CD4-positive, CD25-positive, alpha-beta regulatory T cell (primary cell): Measurements from ENCODE around the gene NHEJ1. TPM values are rescaled to one million over a fixed set of nuclear protein-coding genes. Genes with fewer than 3 reads are reported as not detected.

ENCODE experiments used
- ATAC-seq, 2 donors: fragments of 150-1000 bp; cut with Tn5 transposase; one replicate each; pipeline ENCODE4 v1.10.0; 2021; ENCODE audit warnings: low read depth in 2 of 2, moderate number of reproducible peaks in 2 of 2, moderate library complexity in 1 of 2
- DNase-seq, 3 donors: peaks; one replicate each; pipeline versions ENCODE4 v3.0.0 to v3.0.0-alpha.2; 2012 to 2022; ENCODE audit warnings: mixed read lengths in 1 of 3
- H3K27ac ChIP-seq: one replicate; pipeline ENCODE4 v1.7.0; 2013; ENCODE audit warnings: mild to moderate bottlenecking, low read length; ENCODE audit not compliant: insufficient read depth, poor library complexity, severe bottlenecking
- H3K27me3 ChIP-seq: one replicate; pipeline ENCODE4 v1.7.0; 2013; ENCODE audit warnings: low read length; ENCODE audit not compliant: control insufficient read depth, insufficient read depth
- H3K36me3 ChIP-seq: one replicate; pipeline ENCODE4 v1.7.0; 2013; ENCODE audit warnings: mild to moderate bottlenecking, low read length, moderate library complexity; ENCODE audit not compliant: control insufficient read depth, insufficient read depth
- H3K4me1 ChIP-seq: 2 replicates; pipeline ENCODE4 v1.7.0; 2013; ENCODE audit warnings: mild to moderate bottlenecking, low read length; ENCODE audit not compliant: insufficient read depth, control insufficient read depth, poor library complexity, severe bottlenecking
- H3K4me3 ChIP-seq: one replicate; pipeline ENCODE4 v1.7.0; 2013; ENCODE audit warnings: low read depth, mild to moderate bottlenecking, low read length, moderate library complexity
- H3K9me3 ChIP-seq, 2 experiments: 1 replicate in 1 of 2; 2 replicates in 1 of 2; pipeline ENCODE4 v1.7.0; 2013; ENCODE audit warnings: low read length in 2 of 2, mild to moderate bottlenecking in 1 of 2, moderate library complexity in 1 of 2; ENCODE audit not compliant: control insufficient read depth in 2 of 2
- H3K27ac Mint-ChIP-seq, 3 donors: one replicate each; pipeline ENCODE4 v1.8.0; 2020 to 2022; ENCODE audit warnings: mild to moderate bottlenecking in 3 of 3, mixed read lengths in 3 of 3, moderate library complexity in 2 of 3
- H3K27me3 Mint-ChIP-seq: one replicate; pipeline ENCODE4 v1.8.0; 2022; ENCODE audit warnings: mild to moderate bottlenecking, mixed read lengths
- H3K36me3 Mint-ChIP-seq: one replicate; pipeline ENCODE4 v1.8.0; 2020; ENCODE audit warnings: mixed read lengths
- H3K4me1 Mint-ChIP-seq, 4 donors: one replicate each; pipeline ENCODE4 v1.8.0; 2020 to 2022; ENCODE audit warnings: mixed read lengths in 4 of 4, mild to moderate bottlenecking in 1 of 4
- H3K4me3 Mint-ChIP-seq, 4 donors: one replicate each; pipeline ENCODE4 v1.8.0; 2020 to 2022; ENCODE audit warnings: mild to moderate bottlenecking in 4 of 4, mixed read lengths in 4 of 4, moderate library complexity in 3 of 4
- H3K9me3 Mint-ChIP-seq, 7 donors: one replicate each; pipeline ENCODE4 v1.8.0; 2020 to 2022; ENCODE audit warnings: mixed read lengths in 7 of 7, mild to moderate bottlenecking in 3 of 7, moderate library complexity in 2 of 7
- polyA plus RNA-seq, 4 donors: library from polyadenylated mRNA; unstranded; fragments of 300-500 nt; fragmentation: Illumina TruSeq; gene quantifications; one replicate each; pipeline ENCODE4 v1.2.3, GENCODE V29; 2021
- total RNA-seq: library from RNA; stranded (reverse); gene quantifications from one replicate; pipeline ENCODE4 v1.2.3, GENCODE V29; 2022

The NHEJ1 gene
- total and polyA plus RNA-seq, 5 donors from 2014 or later: 12.9 to 29.1 (median 25.5) TPM

- Mint-ChIP-seq H3K36me3 (peaks cover 11% of the 10 kb centered on the region), H3K4me1 (peaks cover 16 to 56% (median 35%) of the 10 kb centered on the region in 4 donors), H3K9me3 (no peaks in the 10 kb centered on the region), H3K27me3 (peaks cover 11% of the 10 kb centered on the region), H3K4me3 (peak overlapping the region; percentile 47 to 97 (median 87)), H3K27ac (peak overlapping the region; percentile 63 to 89 (median 80))
- peaks cover 36% of the 10 kb centered on the region for H3K36me3 ChIP-seq
- peaks cover 55% of the 10 kb centered on the region for H3K4me1 ChIP-seq
- no peak for ATAC-seq
- H3K27me3 ChIP-seq: no peaks in the 10 kb centered on the region
- H3K27ac ChIP-seq: no peak overlapping the region
- no peak for DNase-seq
- no peaks in the 10 kb centered on the region for H3K9me3 ChIP-seq
- no peak overlapping the region for H3K4me3 ChIP-seq
Measured at GRCh38 chr2:219174146-219174545, 13.5 kb upstream of the NHEJ1 start.

GRCh38 chr2:219173176-219173575 is 12.6 kb upstream of the NHEJ1 start:
- no peaks in the 10 kb centered on the region for H3K9me3 ChIP-seq
- Mint-ChIP-seq H3K36me3 (peaks cover 11% of the 10 kb centered on the region), H3K27me3 (peaks cover 11% of the 10 kb centered on the region), H3K4me3 (no peak overlapping the region), H3K4me1 (peaks cover 12 to 51% (median 32%) of the 10 kb centered on the region in 4 donors), H3K27ac (peak overlapping the region in 2 of 3 donors; percentile 12 to 82), H3K9me3 (no peaks in the 10 kb centered on the region)
- H3K27ac ChIP-seq: no peak overlapping the region
- ATAC-seq (no peak), DNase-seq (no peak)
- peaks cover 47% of the 10 kb centered on the region for H3K4me1 ChIP-seq
- no peaks in the 10 kb centered on the region for H3K27me3 ChIP-seq
- peaks cover 36% of the 10 kb centered on the region for H3K36me3 ChIP-seq
- H3K4me3 ChIP-seq: no peak overlapping the region

- Histone ChIP-seq H3K9me3 (no peaks in the 10 kb centered on the region), H3K27me3 (no peaks in the 10 kb centered on the region), H3K4me1 (peaks cover 42% of the 10 kb centered on the region), H3K4me3 (no peak overlapping the region), H3K27ac (no peak overlapping the region), H3K36me3 (peaks cover 38% of the 10 kb centered on the region)
- Mint-ChIP-seq H3K9me3 (no peaks in the 10 kb centered on the region), H3K4me1 (peaks cover 12 to 49% (median 31%) of the 10 kb centered on the region in 4 donors), H3K4me3 (peak overlapping the region in 1 of 4 donors; percentile 85), H3K27me3 (peaks cover 7% of the 10 kb centered on the region), H3K36me3 (peaks cover 11% of the 10 kb centered on the region), H3K27ac (peak overlapping the region in 2 of 3 donors; percentile 12 to 79)
- DNase-seq: no peak
- no peak for ATAC-seq
Measured at GRCh38 chr2:219172231-219173154, 11.9 kb upstream of the NHEJ1 start.

- H3K27ac Mint-ChIP-seq: peak overlapping the region; percentile 52 to 90 (median 83)
- Histone ChIP-seq H3K27ac (peak overlapping the region; percentile 55), H3K27me3 (no peaks in the 10 kb centered on the region), H3K4me1 (peaks cover 32% of the 10 kb centered on the region), H3K36me3 (peaks cover 38% of the 10 kb centered on the region), H3K4me3 (no peak overlapping the region), H3K9me3 (no peaks in the 10 kb centered on the region)
- DNase-seq: peak in 2 of 3 donors; percentile 47 to 58
- peak overlapping the region in 2 of 4 donors; percentile 19 to 85 for H3K4me3 Mint-ChIP-seq
- H3K4me1 Mint-ChIP-seq: peaks cover 12 to 44% (median 27%) of the 10 kb centered on the region in 4 donors
- no peaks in the 10 kb centered on the region for H3K9me3 Mint-ChIP-seq
- H3K36me3 Mint-ChIP-seq: peaks cover 11% of the 10 kb centered on the region
- ATAC-seq: no peak
- H3K27me3 Mint-ChIP-seq: no peaks in the 10 kb centered on the region
Measured at GRCh38 chr2:219171231-219171651, 10.6 kb upstream of the NHEJ1 start.

- Mint-ChIP-seq H3K9me3 (no peaks in the 10 kb centered on the region), H3K4me1 (peaks cover 12 to 34% (median 21%) of the 10 kb centered on the region in 4 donors), H3K27me3 (no peaks in the 10 kb centered on the region), H3K27ac (peak within 1 kb of the TSS in 2 of 3 donors; percentile 15 to 90), H3K36me3 (peaks cover 15% of the 10 kb centered on the region), H3K4me3 (peak within 1 kb of the TSS in 1 of 4 donors; percentile 85)
- DNase-seq (no peak), ATAC-seq (no peak)
- Histone ChIP-seq H3K9me3 (no peaks in the 10 kb centered on the region), H3K4me3 (no peak within 1 kb of the TSS), H3K27me3 (no peaks in the 10 kb centered on the region), H3K27ac (no peak within 1 kb of the TSS), H3K36me3 (peaks cover 38% of the 10 kb centered on the region), H3K4me1 (peaks cover 20% of the 10 kb centered on the region)
Measured at GRCh38 chr2:219169930-219170654, 9.5 kb upstream of the NHEJ1 start, which contains the start of gene SLC23A3. TSS of gene SLC23A3 (minus strand) at chr2:219170029. CDS start at chr2:219169984, 45 bp downstream.

- peaks cover 9% of the 10 kb centered on the region for H3K4me1 ChIP-seq
- H3K27me3 ChIP-seq: no peaks in the 10 kb centered on the region
- Mint-ChIP-seq H3K27ac (no peak overlapping the region), H3K9me3 (no peaks in the 10 kb centered on the region), H3K4me1 (peaks cover 7 to 23% (median 11%) of the 10 kb centered on the region in 4 donors), H3K4me3 (no peak overlapping the region), H3K27me3 (no peaks in the 10 kb centered on the region), H3K36me3 (peaks cover 7% of the 10 kb centered on the region)
- ATAC-seq: no peak
- DNase-seq: no peak
- H3K36me3 ChIP-seq: peaks cover 27% of the 10 kb centered on the region
- no peak overlapping the region for H3K4me3 ChIP-seq
- no peaks in the 10 kb centered on the region for H3K9me3 ChIP-seq
- H3K27ac ChIP-seq: no peak overlapping the region
Measured at GRCh38 chr2:219168932-219169331, 8.3 kb upstream of the NHEJ1 start.

- Mint-ChIP-seq H3K4me1 (peaks cover 7 to 19% (median 8%) of the 10 kb centered on the region in 4 donors), H3K36me3 (peaks cover 7% of the 10 kb centered on the region)
Measured at GRCh38 chr2:219168526-219168925, 7.9 kb upstream of the NHEJ1 start.

More at GRCh38 chr2:219168526-219168925, 7.9 kb upstream of the NHEJ1 start:
- H3K36me3 ChIP-seq: peaks cover 24% of the 10 kb centered on the region
- H3K4me3 ChIP-seq: no peak overlapping the region
- DNase-seq: no peak
- ATAC-seq: no peak
- no peaks in the 10 kb centered on the region for H3K9me3 Mint-ChIP-seq
- no peaks in the 10 kb centered on the region for H3K27me3 ChIP-seq
- no peaks in the 10 kb centered on the region for H3K27me3 Mint-ChIP-seq
- no peak overlapping the region for H3K27ac Mint-ChIP-seq
- peaks cover 5% of the 10 kb centered on the region for H3K4me1 ChIP-seq
- no peaks in the 10 kb centered on the region for H3K9me3 ChIP-seq
- no peak overlapping the region for H3K27ac ChIP-seq
- peak overlapping the region in 1 of 4 donors; percentile 29 for H3K4me3 Mint-ChIP-seq
